HCT116 (cell line): ENCODE measurements around the gene FBXO21. TPM values are rescaled to one million over a fixed set of nuclear protein-coding genes. Genes with fewer than 3 reads are reported as not detected.

Experiments
- ATAC-seq: fragments of 200-7000 bp; cut with Tn5 transposase; 2 replicates; pipeline ENCODE4 v1.9.1; 2020; ENCODE audit warnings: mild to moderate bottlenecking, moderate library complexity
- BruUV-seq: library from RNA; stranded (reverse); fragments of 400-500 nt; replicated peaks from 2 replicates; lab custom pipeline; 2021; lab: Mats Ljungman, UMichigan
- CTCF ChIA-PET: fragments of 300-600 bp; sonication (Branson Sonifier 250); formaldehyde crosslinking; loops from one replicate; lab custom pipeline; 2021; ENCODE audit warnings: antibody characterized with exemption; lab: Charles Lee
- POLR2A ChIA-PET: fragments of 300-600, 350-600 bp; sonication (Branson Sonifier 250); formaldehyde crosslinking; loops from one replicate; lab custom pipeline; 2021; ENCODE audit warnings: antibody characterized with exemption; lab: Charles Lee
- RAD21 ChIA-PET, 2 experiments: fragments of 300-600 bp; sonication (Branson Sonifier 250); formaldehyde crosslinking; loops; one replicate each; lab custom pipeline; 2023; ENCODE audit warnings: low total read pairs in 2 of 2; ENCODE audit not compliant: uncharacterized antibody in 2 of 2, unreplicated experiment in 2 of 2, low non-redundant PET in 1 of 2; lab: Charles Lee
- DNase-seq: peaks from one replicate; pipeline ENCODE4 v3.0.0-alpha.2; 2010; ENCODE audit warnings: low read depth, low spot score
- H2AFZ ChIP-seq: fragments of 200-600 bp; shearing (Covaris generic), sonication (generic); 2 replicates; pipeline ENCODE4 v1.6.1; 2017; ENCODE audit warnings: low read depth, mixed run types, mixed read lengths, antibody characterized with exemption, low read length; ENCODE audit not compliant: poor library complexity, severe bottlenecking
- H3K27ac ChIP-seq: 2 replicates; pipeline ENCODE4 v1.5.1; 2012; ENCODE audit warnings: low read depth, low read length
- H3K27me3 ChIP-seq: fragments of 200-600 bp; sonication (generic); 2 replicates; pipeline ENCODE4 v1.6.1; 2016; ENCODE audit warnings: mixed run types, low read length, mixed read lengths; ENCODE audit not compliant: insufficient read depth
- H3K36me3 ChIP-seq, 2 experiments: fragments of 200-500 bp in 1 of 2; fragments of 200-600 bp in 1 of 2; sonication (Bioruptor generic) in 1 of 2; sonication (generic) in 1 of 2; 2 replicates each; pipeline versions ENCODE4 v1.5.1 to v1.6.1; 2014 to 2016; ENCODE audit warnings: low read length in 2 of 2, inconsistent platforms in 1 of 2, mixed read lengths in 1 of 2, mixed run types in 1 of 2; ENCODE audit not compliant: insufficient read depth in 2 of 2, control insufficient read depth in 1 of 2
- H3K4me1 ChIP-seq, 2 experiments: fragments of 200-600 bp in 1 of 2; sonication (generic) in 1 of 2; 2 replicates each; pipeline versions ENCODE4 v1.5.1 to v1.6.1; 2012 to 2017; ENCODE audit warnings: low read length in 2 of 2, inconsistent platforms in 1 of 2, mild to moderate bottlenecking in 1 of 2, mixed read lengths in 1 of 2, mixed run types in 1 of 2, moderate library complexity in 1 of 2; ENCODE audit not compliant: insufficient read depth in 2 of 2, control insufficient read depth in 1 of 2
- H3K4me2 ChIP-seq: fragments of 200-600 bp; sonication (generic); 2 replicates; pipeline ENCODE4 v1.6.1; 2017; ENCODE audit warnings: mixed run types, low read length, mixed read lengths
- H3K4me3 ChIP-seq, 2 experiments: fragments of 200-600 bp in 1 of 2; sonication (generic) in 1 of 2; replicated peaks in 1 of 2; 2 replicates each; pipeline ENCODE4 v1.5.1; 2011 to 2016; ENCODE audit warnings: low read length in 2 of 2, control low read depth in 1 of 2, low read depth in 1 of 2, mild to moderate bottlenecking in 1 of 2, mixed read lengths in 1 of 2, mixed run types in 1 of 2
- H3K79me2 ChIP-seq: fragments of 200-600 bp; sonication (generic); 2 replicates; pipeline ENCODE4 v1.6.1; 2017; ENCODE audit warnings: mild to moderate bottlenecking, mixed run types, low read length, moderate library complexity, mixed read lengths; ENCODE audit not compliant: insufficient read depth
- H3K9ac ChIP-seq: fragments of 200-600 bp; sonication (generic); 2 replicates; pipeline ENCODE4 v1.6.1; 2016; ENCODE audit warnings: low read length, mixed read lengths
- H3K9me2 ChIP-seq: fragments of 200-600 bp; sonication (generic), shearing (Covaris generic); 2 replicates; pipeline ENCODE4 v1.6.1; 2017; ENCODE audit warnings: mixed run types, mild to moderate bottlenecking, moderate library complexity; ENCODE audit not compliant: insufficient read depth
- H3K9me3 ChIP-seq, 2 experiments: fragments of 200-500 bp in 1 of 2; fragments of 200-600 bp in 1 of 2; sonication (Bioruptor generic) in 1 of 2; sonication (generic) in 1 of 2; 2 replicates each; pipeline ENCODE4 v1.6.1; 2014 to 2017; ENCODE audit warnings: low read length in 2 of 2, mixed read lengths in 2 of 2, inconsistent platforms in 1 of 2, low read depth in 1 of 2, mild to moderate bottlenecking in 1 of 2, mixed run types in 1 of 2, moderate library complexity in 1 of 2; ENCODE audit not compliant: control insufficient read depth in 1 of 2, insufficient read depth in 1 of 2
- H4K20me1 ChIP-seq: fragments of 200-600 bp; sonication (generic), shearing (Covaris generic); 2 replicates; pipeline ENCODE4 v1.6.1; 2017; ENCODE audit warnings: mixed run types, mild to moderate bottlenecking, moderate library complexity; ENCODE audit not compliant: insufficient read depth
- EZH2phosphoT487 ChIP-seq: fragments of 200-600 bp; IDR thresholded peaks from 2 replicates; pipeline ENCODE4 v1.6.1; 2018; ENCODE audit warnings: antibody characterized with exemption, borderline replicate concordance
- POLR2A ChIP-seq: IDR thresholded peaks from 2 replicates; pipeline ENCODE4 v1.7.0; 2011; ENCODE audit warnings: borderline replicate concordance; ENCODE audit not compliant: insufficient read depth, insufficient read length; ENCODE audit errors: extremely low read depth
- POLR2AphosphoS5 ChIP-seq: IDR thresholded peaks from 2 replicates; pipeline ENCODE4 v1.6.1; 2011; ENCODE audit warnings: mild to moderate bottlenecking, low read depth, low read length, moderate library complexity
- RAD21 ChIP-seq: IDR thresholded peaks from 2 replicates; pipeline ENCODE4 v1.6.1; 2012; ENCODE audit warnings: low read depth, mild to moderate bottlenecking
- SIN3A ChIP-seq: IDR thresholded peaks from 2 replicates; pipeline ENCODE4 v1.6.1; 2012; ENCODE audit warnings: low read depth
- SRF ChIP-seq: IDR thresholded peaks from 2 replicates; pipeline ENCODE4 v1.6.1; 2012; ENCODE audit warnings: low read depth
- ZBTB33 ChIP-seq: IDR thresholded peaks from 2 replicates; pipeline ENCODE4 v1.6.1; 2011; ENCODE audit warnings: mild to moderate bottlenecking, low read length, moderate library complexity; ENCODE audit not compliant: insufficient replicate concordance; ENCODE audit errors: extremely low read depth
- ZNF274 ChIP-seq: fragments of 200-500 bp; sonication (Bioruptor generic); IDR thresholded peaks from 2 replicates; pipeline ENCODE4 v1.6.1; 2014; ENCODE audit warnings: mild to moderate bottlenecking, low read depth, low read length, inconsistent platforms
- intact Hi-C: fragments of 100-400 bp; cut with micrococcal nuclease; formaldehyde crosslinking; loops from 2 replicates; pipeline ENCODE4 v1.10.0; 2022
- total RNA-seq: library from RNA; stranded (reverse); gene quantifications from one replicate; pipeline ENCODE4 v1.2.1, GENCODE V29; 2021; ENCODE audit not compliant: unreplicated experiment

FBXO21 gene
- total RNA-seq, 1 experiment from 2014 or later, result 45.5 TPM

GRCh38 chr12:117139025-117139717 is 51.1 kb downstream of the FBXO21 start:
- BruUV-seq, result no TSS peak
- H3K4me2 ChIP-seq, result no peak overlapping the region
- intact Hi-C loops, result no loop called here
- no peaks in the 10 kb centered on the region for H3K4me1 ChIP-seq
- no peak overlapping the region for H3K9ac ChIP-seq
- H3K36me3 ChIP-seq, result peaks cover 0 to 2% of the 10 kb centered on the region in 2 experiments; a peak in 1 of 4 replicates
- no peak overlapping the region for H2AFZ ChIP-seq
- H4K20me1 ChIP-seq, result no peaks in the 10 kb centered on the region
- H3K9me2 ChIP-seq, result no peaks in the 10 kb centered on the region
- no peak overlapping the region for H3K27ac ChIP-seq
- H3K9me3 ChIP-seq, result no peaks in the 10 kb centered on the region
- H3K27me3 ChIP-seq, result no peaks in the 10 kb centered on the region
- CTCF ChIA-PET, result interaction anchor here (1.3 kb wide), 1 partner anchor 19 kb away, joined by 3 read pairs; no protein-coding TSS in a partner anchor
- ATAC-seq, result no peak
- no peaks in the 10 kb centered on the region for H3K79me2 ChIP-seq
- TF ChIP-seq EZH2phosphoT487 (no peak), SIN3A (no peak), ZNF274 (no peak), SRF (no peak), RAD21 (no peak), ZBTB33 (no peak), POLR2AphosphoS5 (no peak), POLR2A (no peak)
- TF ChIP-seq, all 23 proteins: peak for 0
- RAD21 ChIA-PET, result no interaction called here
- POLR2A ChIA-PET, result interaction anchor here (0.7 kb wide), 1 partner anchor 11 kb away, joined by 5 read pairs; no protein-coding TSS in a partner anchor
- no peak for DNase-seq
- H3K4me3 ChIP-seq, result no peak overlapping the region
